Embryonic facial prominence (tissue), 1 donor: ENCODE results near the gene MS4A6A.
"Not testable (repeated sequence)": the region's sequence is repeated elsewhere in the genome, so short reads cannot be mapped to it uniquely, and the experiment has no call there.

Source experiments
- DNase-seq: peaks from one replicate; pipeline ENCODE4 v3.0.0-alpha.2; 2016; ENCODE audit errors: extremely low spot score

The MS4A6A gene

GRCh38 chr11:60182541-60183330 lies at the start of gene MS4A6A:
MS4A6A (minus strand) TSS chr11:60183083; CDS start chr11:60181727, 1,356 bp downstream.
- no peak for DNase-seq

GRCh38 chr11:60230681-60231080 lies 47.8 kb upstream of the MS4A6A start:
- DNase-seq, result no peak

GRCh38 chr11:60222141-60222540 lies 39.3 kb upstream of the MS4A6A start:
- DNase-seq, result no peak

- DNase-seq, result no peak
These were observed 38.8 kb upstream of the MS4A6A start for GRCh38 chr11:60221692-60222091.

GRCh38 chr11:60221181-60221580 lies 38.3 kb upstream of the MS4A6A start:
- DNase-seq, result no peak

GRCh38 chr11:60214386-60214785 lies 31.5 kb upstream of the MS4A6A start:
- DNase-seq, result no peak

GRCh38 chr11:60211206-60211605 lies 28.3 kb upstream of the MS4A6A start:
- no peak for DNase-seq

GRCh38 chr11:60209977-60210376 lies 27.1 kb upstream of the MS4A6A start:
- DNase-seq, result no peak

- no peak for DNase-seq
These were observed 26.1 kb upstream of the MS4A6A start for GRCh38 chr11:60208951-60209350.

- no peak for DNase-seq
These were observed 25.4 kb upstream of the MS4A6A start for GRCh38 chr11:60208146-60208895.

GRCh38 chr11:60206616-60207015 lies 23.7 kb upstream of the MS4A6A start:
- no peak for DNase-seq

- no peak for DNase-seq
These were observed 22.0 kb upstream of the MS4A6A start for GRCh38 chr11:60204922-60205321.

GRCh38 chr11:60201334-60201733 lies 18.5 kb upstream of the MS4A6A start:
- not testable (repeated sequence) for DNase-seq

GRCh38 chr11:60197442-60197841 lies 14.6 kb upstream of the MS4A6A start:
- DNase-seq, result no peak

- DNase-seq, result no peak
These were observed 13.1 kb upstream of the MS4A6A start for GRCh38 chr11:60195923-60196368.

- DNase-seq, result no peak
These were observed 11.6 kb upstream of the MS4A6A start for GRCh38 chr11:60194511-60194910.

GRCh38 chr11:60193687-60194433 lies 11.0 kb upstream of the MS4A6A start:
- no peak for DNase-seq

GRCh38 chr11:60192564-60192963 lies 9.7 kb upstream of the MS4A6A start:
- not testable (repeated sequence) for DNase-seq

- not testable (repeated sequence) for DNase-seq
These were observed 5.6 kb upstream of the MS4A6A start for GRCh38 chr11:60188481-60188880.

- not testable (repeated sequence) for DNase-seq
These were observed 3.2 kb upstream of the MS4A6A start for GRCh38 chr11:60186128-60186527.

- not testable (repeated sequence) for DNase-seq
These were observed 2.6 kb upstream of the MS4A6A start for GRCh38 chr11:60185512-60185827.

GRCh38 chr11:60184824-60185511 lies 2.1 kb upstream of the MS4A6A start:
- DNase-seq, result no peak
